Measurements from ENCODE around the gene SMAD2.

DNA sequence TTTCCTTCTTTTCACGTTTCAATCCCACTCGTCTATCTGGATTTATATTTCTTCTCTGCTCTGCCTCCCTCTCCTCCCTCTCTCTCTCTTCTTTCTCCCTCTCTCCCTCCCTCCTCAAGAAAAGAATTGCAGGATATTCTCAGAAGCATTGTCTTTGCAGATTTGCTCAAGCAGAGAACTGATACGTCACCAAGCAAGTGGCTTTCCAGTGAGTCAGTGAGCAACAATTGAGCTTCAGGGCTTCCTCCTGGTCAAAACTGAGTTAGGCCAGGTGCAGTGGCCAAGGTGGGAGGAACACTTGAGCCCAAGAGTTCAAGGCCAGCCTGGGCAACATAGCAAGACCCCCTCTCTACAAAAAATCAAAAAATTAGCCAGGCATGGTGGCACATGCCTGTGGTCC is 151.1 kb downstream of the SMAD2 start:
- TF ChIP-seq GATA2 (IDR thresholded peaks at IDR 0.05; ENCODE audit: low read depth, low read length) = no peak
- TF ChIP-seq GATA3 (IDR thresholded peaks at IDR 0.05; ENCODE audit: low read depth, low read length) = no peak
